SK-N-MC (cell line): ENCODE data around the gene ALG14.

Source experiments
- DNase-seq: peaks from one replicate; pipeline ENCODE4 v3.0.0-alpha.2; 2011; ENCODE audit warnings: low read depth, low spot score
- H3K27ac ChIP-seq: fragments of 200-600 bp; sonication (generic); 2 replicates; pipeline ENCODE4 v1.5.1; 2016; ENCODE audit warnings: mixed run types
- H3K36me3 ChIP-seq: fragments of 200-600 bp; sonication (generic); 2 replicates; pipeline ENCODE4 v1.6.1; 2017; ENCODE audit warnings: antibody characterized with exemption, low read length, mixed read lengths; ENCODE audit not compliant: insufficient read depth
- H3K4me3 ChIP-seq: fragments of 200-600 bp; sonication (generic); 2 replicates; pipeline ENCODE4 v1.5.1; 2016
- H3K9ac ChIP-seq: fragments of 200-600 bp; sonication (generic); 2 replicates; pipeline ENCODE4 v1.8.0; 2017; ENCODE audit warnings: mixed run types, mixed read lengths; ENCODE audit not compliant: insufficient read length
- H3K9me3 ChIP-seq: fragments of 200-600 bp; sonication (generic); 2 replicates; pipeline ENCODE4 v1.6.1; 2017; ENCODE audit warnings: low read depth, mild to moderate bottlenecking, antibody characterized with exemption, low read length, moderate library complexity, mixed read lengths
- EZH2 ChIP-seq: fragments of 200-600 bp; sonication (generic); IDR thresholded peaks from one replicate; pipeline ENCODE4 v1.6.1; 2017; ENCODE audit warnings: antibody characterized with exemption
- FOXP2 ChIP-seq: optimal IDR thresholded peaks from 2 replicates; pipeline ENCODE3; 2011; ENCODE audit warnings: mild to moderate bottlenecking, moderate library complexity; ENCODE audit not compliant: insufficient read depth; ENCODE audit errors: extremely low read length, control extremely low read depth
- POLR2AphosphoS5 ChIP-seq: IDR thresholded peaks from 2 replicates; pipeline ENCODE4 v1.6.1; 2012; ENCODE audit warnings: mild to moderate bottlenecking, low read depth, low read length, borderline replicate concordance

Gene ALG14

DNA sequence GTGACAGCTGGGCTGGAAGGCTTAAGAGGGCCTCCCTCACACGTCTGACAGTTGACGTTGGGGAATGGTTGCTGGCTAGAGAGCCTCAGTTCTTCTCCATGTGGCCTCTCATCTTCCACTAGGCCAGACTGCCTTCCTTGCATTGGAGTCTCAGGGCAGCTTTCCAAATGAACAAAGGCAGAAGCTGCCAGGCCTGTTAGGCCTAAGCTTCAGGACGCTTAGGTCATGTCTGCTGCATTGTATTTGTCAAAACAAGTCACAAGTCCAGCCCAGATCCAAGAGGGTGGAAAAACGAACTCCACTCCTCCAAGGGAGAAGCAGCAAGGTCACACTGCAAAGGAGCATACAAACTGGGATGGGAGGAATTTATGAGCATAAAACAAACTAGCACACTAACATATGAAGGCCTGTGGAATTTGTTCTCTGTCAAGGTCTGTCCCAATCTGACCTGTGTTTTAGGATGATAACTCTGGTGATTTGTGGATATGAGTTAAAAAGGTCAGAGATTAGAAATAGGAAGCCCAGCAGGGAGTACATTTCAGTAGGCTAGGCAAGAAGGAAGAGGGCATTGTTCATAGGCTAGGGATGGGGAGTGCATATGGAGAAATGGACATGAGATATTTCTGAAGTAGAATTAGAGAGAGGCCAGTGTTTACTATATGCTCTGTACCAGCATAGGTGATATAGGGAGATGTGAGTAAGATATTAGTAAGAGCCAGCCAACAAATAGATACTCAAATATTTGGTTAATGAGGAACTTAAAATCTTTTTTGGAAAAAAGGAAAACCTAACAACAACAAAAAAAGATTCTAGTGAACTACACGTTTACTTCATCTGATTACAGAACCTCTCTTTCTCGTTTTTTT, 116.8 kb downstream of the ALG14 start:
- Histone ChIP-seq H3K27ac (no peak overlapping the region), H3K36me3 (no peaks in the 10 kb centered on the region), H3K4me3 (no peak overlapping the region), H3K9me3 (no peaks in the 10 kb centered on the region), H3K9ac (no peak overlapping the region)
- TF ChIP-seq FOXP2 (no peak), EZH2 (no peak), POLR2AphosphoS5 (no peak)
- no peak for DNase-seq

GRCh38 chr1:94954263-94955220, 118.2 kb downstream of the ALG14 start:
- TF ChIP-seq FOXP2, result no peak
- TF ChIP-seq EZH2, result no peak
- no peak for TF ChIP-seq POLR2AphosphoS5
- H3K27ac ChIP-seq, result no peak overlapping the region
- no peaks in the 10 kb centered on the region for H3K9me3 ChIP-seq
- no peak for DNase-seq
- H3K9ac ChIP-seq, result no peak overlapping the region
- no peaks in the 10 kb centered on the region for H3K36me3 ChIP-seq
- no peak overlapping the region for H3K4me3 ChIP-seq

DNA sequence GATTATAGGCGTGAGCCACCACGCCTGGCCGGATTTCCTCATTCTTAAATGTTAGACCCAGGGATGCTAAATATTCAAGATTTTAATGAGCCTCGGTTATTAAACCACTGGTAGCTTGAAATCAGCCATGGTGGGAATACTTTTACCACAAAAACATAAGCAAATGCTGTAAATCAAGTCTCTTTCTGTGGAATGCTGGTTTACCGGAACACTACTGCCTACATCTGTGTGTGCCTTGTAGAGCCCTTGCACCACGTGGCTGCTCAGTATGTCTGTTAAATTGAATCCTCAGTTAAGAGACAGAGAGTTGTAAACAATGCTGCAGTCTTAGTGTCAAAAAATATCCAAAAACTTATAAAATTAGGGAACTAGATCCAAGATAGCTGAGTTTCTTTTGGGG, 119.0 kb downstream of the ALG14 start:
- Histone ChIP-seq H3K9me3 (no peaks in the 10 kb centered on the region), H3K36me3 (no peaks in the 10 kb centered on the region), H3K27ac (no peak overlapping the region), H3K9ac (no peak overlapping the region), H3K4me3 (no peak overlapping the region)
- TF ChIP-seq POLR2AphosphoS5 (no peak), EZH2 (no peak), FOXP2 (no peak)
- DNase-seq, result no peak

GRCh38 chr1:94953107-94953506, 119.6 kb downstream of the ALG14 start:
- no peak for DNase-seq
- TF ChIP-seq FOXP2, result no peak
- TF ChIP-seq EZH2, result no peak
- TF ChIP-seq POLR2AphosphoS5, result no peak
- Histone ChIP-seq H3K27ac (no peak overlapping the region), H3K36me3 (no peaks in the 10 kb centered on the region), H3K9ac (no peak overlapping the region), H3K9me3 (no peaks in the 10 kb centered on the region), H3K4me3 (no peak overlapping the region)

- Histone ChIP-seq H3K9me3 (no peaks in the 10 kb centered on the region), H3K36me3 (no peaks in the 10 kb centered on the region), H3K27ac (no peak overlapping the region), H3K4me3 (no peak overlapping the region), H3K9ac (no peak overlapping the region)
- TF ChIP-seq POLR2AphosphoS5, result no peak
- TF ChIP-seq FOXP2, result no peak
- no peak for TF ChIP-seq EZH2
- DNase-seq, result no peak
These were observed 120.2 kb downstream of the ALG14 start for GRCh38 chr1:94952539-94952938.

DNA sequence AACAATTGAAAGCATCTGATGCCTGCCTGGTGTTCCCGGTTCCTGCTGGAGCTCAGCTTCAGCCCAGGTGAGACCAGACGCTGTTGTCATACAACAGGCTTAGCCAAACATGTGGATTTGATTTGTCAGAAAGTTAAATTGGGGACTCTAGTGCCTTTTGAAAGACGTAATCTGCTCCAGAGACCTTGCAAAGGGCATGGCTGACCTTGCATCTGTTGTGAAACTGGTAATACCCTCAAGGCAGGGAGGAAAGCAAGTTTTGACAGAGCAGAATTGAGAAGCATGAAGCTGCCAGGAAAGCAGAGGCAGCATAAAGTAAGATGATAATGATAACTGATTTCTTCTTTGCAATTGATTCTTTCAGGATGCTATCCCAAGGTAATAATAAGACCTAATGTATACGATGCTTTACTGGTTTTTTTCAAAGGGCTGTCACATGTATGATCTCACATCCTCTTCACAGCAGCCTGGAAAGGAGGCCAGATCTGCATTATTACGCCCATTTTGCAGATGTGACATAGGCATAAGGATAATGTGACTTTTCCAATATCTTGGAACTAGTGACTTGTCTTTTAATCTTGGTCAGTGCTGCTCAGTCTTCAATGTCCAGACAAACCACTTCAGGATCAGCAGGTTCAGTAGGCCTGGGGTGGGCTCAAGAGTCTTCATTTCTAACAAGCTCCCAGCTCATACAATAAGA, 121.1 kb downstream of the ALG14 start:
- no peaks in the 10 kb centered on the region for H3K9me3 ChIP-seq
- DNase-seq, result no peak
- no peak overlapping the region for H3K4me3 ChIP-seq

DNA sequence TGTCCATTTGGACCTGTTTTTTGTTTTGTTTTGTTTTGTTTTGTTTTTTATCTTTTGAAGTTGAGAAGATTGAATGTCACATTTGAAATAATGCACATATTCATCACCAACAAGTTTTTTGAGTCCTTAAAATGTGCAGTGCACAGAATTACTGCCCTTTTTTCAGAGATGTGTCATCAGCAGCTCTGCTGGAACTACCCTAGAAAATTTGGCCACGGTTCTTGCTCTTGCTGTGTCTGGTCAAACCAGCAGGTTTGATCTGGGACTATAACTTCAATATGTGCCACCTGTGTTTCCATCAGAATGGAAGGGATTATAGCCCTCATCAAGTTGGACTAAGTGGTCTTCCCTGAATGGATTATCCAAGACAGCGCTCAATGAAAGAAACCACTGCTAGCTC, 121.7 kb downstream of the ALG14 start:
- H3K27ac ChIP-seq, result no peak overlapping the region
- H3K4me3 ChIP-seq, result no peak overlapping the region
- TF ChIP-seq POLR2AphosphoS5, result no peak
- no peak for TF ChIP-seq EZH2
- TF ChIP-seq FOXP2, result no peak
- H3K9ac ChIP-seq, result no peak overlapping the region
- no peak for DNase-seq
- no peaks in the 10 kb centered on the region for H3K9me3 ChIP-seq
- H3K36me3 ChIP-seq, result no peaks in the 10 kb centered on the region

More for the DNA sequence above, 121.1 kb downstream of the ALG14 start:
- Histone ChIP-seq H3K27ac (no peak overlapping the region), H3K9ac (no peak overlapping the region), H3K36me3 (no peaks in the 10 kb centered on the region)
- no peak for TF ChIP-seq EZH2
- TF ChIP-seq FOXP2, result no peak
- no peak for TF ChIP-seq POLR2AphosphoS5
